ENCODE measurements around the gene HAGH. TPM values are rescaled to one million over a fixed set of nuclear protein-coding genes. Genes with fewer than 3 reads are reported as not detected.

Gene HAGH
- total RNA-seq, 4 donors from 2014 or later: 124 to 245 (median 175) TPM

DNA sequence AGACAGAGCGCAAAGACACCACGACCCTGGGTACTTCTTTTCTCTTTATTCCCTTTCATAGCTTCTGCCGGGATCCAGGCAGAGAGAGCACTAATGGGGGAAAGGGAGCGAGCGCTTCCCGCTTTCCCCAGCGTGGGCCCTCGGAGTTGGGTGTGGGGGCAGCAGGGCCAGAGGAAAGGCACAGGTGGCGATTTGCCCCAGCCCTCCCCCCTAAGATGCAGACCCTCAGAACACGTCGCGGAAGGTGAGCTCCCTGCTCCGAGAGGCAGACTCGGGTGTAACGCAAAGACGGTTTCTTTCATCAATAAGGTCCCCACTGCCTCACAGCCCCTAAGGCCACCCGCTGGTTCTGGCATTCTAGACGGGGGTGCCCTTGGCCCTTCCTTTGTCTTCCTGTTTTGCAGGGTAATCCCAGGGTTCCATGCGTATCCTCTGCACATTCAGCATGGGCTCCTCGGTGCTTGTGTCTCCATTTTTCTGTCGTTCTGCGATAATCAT, 54.7 kb downstream of the HAGH start:
- H3K9me3 ChIP-seq: no peaks in the 10 kb centered on the region
- H3K4me3 ChIP-seq: peak overlapping the region; percentile 71 to 84
- TF ChIP-seq POLR2A (IDR thresholded peaks at IDR 0.05) (no peak), EP300 (IDR thresholded peaks at IDR 0.05) (no peak), POLR2AphosphoS5 (IDR thresholded peaks at IDR 0.05) (no peak)
- TF ChIP-seq, protein P1, sequence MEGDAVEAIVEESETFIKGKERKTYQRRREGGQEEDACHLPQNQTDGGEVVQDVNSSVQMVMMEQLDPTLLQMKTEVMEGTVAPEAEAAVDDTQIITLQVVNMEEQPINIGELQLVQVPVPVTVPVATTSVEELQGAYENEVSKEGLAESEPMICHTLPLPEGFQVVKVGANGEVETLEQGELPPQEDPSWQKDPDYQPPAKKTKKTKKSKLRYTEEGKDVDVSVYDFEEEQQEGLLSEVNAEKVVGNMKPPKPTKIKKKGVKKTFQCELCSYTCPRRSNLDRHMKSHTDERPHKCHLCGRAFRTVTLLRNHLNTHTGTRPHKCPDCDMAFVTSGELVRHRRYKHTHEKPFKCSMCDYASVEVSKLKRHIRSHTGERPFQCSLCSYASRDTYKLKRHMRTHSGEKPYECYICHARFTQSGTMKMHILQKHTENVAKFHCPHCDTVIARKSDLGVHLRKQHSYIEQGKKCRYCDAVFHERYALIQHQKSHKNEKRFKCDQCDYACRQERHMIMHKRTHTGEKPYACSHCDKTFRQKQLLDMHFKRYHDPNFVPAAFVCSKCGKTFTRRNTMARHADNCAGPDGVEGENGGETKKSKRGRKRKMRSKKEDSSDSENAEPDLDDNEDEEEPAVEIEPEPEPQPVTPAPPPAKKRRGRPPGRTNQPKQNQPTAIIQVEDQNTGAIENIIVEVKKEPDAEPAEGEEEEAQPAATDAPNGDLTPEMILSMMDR (IDR thresholded peaks at IDR 0.05): no peak
- WGBS, 2 donors (ENCODE audit: low coverage in 1 of 2): 0 to 5% methylated on average over 3 to 4 of the region's 22 CpGs
- H3K4me1 ChIP-seq: peaks cover 0 to 66% (median 27%) of the 10 kb centered on the region in 3 donors
- no peaks in the 10 kb centered on the region for H3K27me3 ChIP-seq
- peak overlapping the region in 3 of 4 donors; percentile 96 to 99 (median 98) for H3K27ac ChIP-seq
- no peak for ATAC-seq
- H3K36me3 ChIP-seq: peaks cover 0 to 53% of the 10 kb centered on the region in 2 donors

DNA sequence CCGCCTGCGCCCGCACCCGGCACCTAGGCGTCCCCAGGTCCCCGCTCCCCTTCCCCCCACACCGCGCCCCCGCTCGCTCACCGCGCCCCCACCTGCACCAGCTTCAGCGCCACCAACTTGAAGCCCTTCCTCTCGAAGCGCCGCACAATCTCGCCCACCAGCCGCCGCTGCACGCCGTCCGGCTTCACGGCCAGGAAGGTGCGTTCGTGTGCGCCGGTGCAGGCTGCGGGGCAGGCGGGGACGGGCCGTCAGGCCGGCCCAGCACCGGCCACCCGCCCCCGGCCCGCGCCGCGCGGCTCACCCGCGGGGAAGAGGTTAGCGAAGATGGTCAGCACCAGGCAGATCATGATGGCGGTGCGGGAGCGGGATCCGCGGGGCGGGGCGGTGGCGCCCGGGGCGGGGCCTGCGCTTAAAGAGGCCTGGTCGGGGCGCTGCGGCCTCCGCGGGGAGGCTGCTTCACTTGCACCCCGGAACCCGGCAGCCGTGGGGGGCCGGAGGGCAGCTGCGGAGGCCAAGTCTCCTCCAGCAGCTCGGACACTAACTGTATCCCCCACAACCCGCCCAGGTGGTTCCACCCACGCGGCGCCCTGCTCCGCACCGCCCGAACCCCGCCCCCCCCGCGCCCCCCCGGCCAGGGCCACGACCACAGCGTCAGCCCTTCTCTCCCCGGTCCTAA, 55.3 kb downstream of the HAGH start, which contains the start of gene NME3:
Gene NME3, minus strand, starts transcription at position 356 of the 676 bp plus-strand sequence. Its CDS starts 9 bp downstream, at position 347.
- peaks cover 0 to 53% of the 10 kb centered on the region in 2 donors for H3K36me3 ChIP-seq
- peak within 1 kb of the TSS; percentile 52 to 99 (median 97) for H3K27ac ChIP-seq
- H3K4me1 ChIP-seq: peaks cover 0 to 66% (median 27%) of the 10 kb centered on the region in 3 donors
- ATAC-seq: peak; percentile 68
- no peaks in the 10 kb centered on the region for H3K27me3 ChIP-seq
- peak; percentile 29 for TF ChIP-seq POLR2AphosphoS5 (IDR thresholded peaks at IDR 0.05)
- TF ChIP-seq, protein P1 (IDR thresholded peaks at IDR 0.05): peak in 1 of 4 experiments; percentile 23
- TF ChIP-seq POLR2A (IDR thresholded peaks at IDR 0.05): peak; percentile 12
- no peak for TF ChIP-seq EP300 (IDR thresholded peaks at IDR 0.05)
- 0% methylated on average over 5 of the region's 79 CpGs; no CpG with 5 or more reads in 1 of the 2 donors for WGBS, 2 donors (ENCODE audit: low coverage in 1 of 2)
- H3K9me3 ChIP-seq: no peaks in the 10 kb centered on the region
- H3K4me3 ChIP-seq: peak within 1 kb of the TSS; percentile 71 to 84

DNA sequence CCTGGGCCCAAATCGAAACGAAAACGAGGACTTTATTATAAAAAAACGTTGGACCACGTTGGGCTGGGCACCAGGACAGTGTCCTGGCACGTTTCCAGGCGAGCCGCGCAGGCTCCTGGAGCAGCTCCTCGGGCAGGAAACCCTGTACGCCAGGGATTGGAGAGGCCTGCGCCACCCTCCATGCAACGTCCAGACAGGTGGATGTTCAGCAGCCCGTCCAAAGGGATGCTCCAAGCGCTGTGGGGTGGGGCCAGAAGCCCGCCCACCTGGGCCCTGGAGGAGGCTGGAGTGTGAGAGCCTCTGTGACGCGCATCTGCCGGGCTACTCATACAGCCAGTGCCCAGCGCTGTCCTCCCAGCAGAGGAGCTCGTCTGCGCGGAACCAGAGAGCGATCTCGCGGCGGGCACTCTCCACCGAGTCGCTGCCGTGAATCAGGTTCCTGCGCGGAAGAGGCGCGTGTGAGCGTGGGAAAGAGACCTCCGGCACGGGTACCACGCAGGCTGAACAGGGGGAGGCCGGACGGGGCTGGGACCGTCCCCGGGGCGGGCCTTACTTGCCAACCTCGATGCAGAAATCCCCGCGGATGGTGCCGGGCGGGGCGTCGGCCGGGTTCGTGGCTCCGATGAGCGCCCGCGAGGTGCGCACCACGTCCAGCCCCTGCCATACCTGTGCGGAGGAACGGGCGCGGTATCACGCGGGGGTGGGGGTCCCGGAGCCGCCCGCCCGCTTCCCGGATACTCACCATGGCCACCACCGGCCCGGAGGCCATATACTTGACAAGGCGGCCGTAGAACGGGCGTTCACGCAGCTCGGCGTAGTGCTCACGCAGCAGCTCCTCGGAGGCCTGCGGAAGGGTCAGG, 56.1 kb downstream of the HAGH start:
- ATAC-seq: peak; percentile 40
- Histone ChIP-seq H3K27me3 (no peaks in the 10 kb centered on the region), H3K27ac (peak overlapping the region; percentile 52 to 99 (median 97)), H3K4me1 (peaks cover 0 to 60% (median 27%) of the 10 kb centered on the region in 3 donors), H3K4me3 (peak overlapping the region; percentile 71 to 84), H3K9me3 (no peaks in the 10 kb centered on the region), H3K36me3 (peaks cover 0 to 53% of the 10 kb centered on the region in 2 donors)
- peak; percentile 37 for TF ChIP-seq POLR2AphosphoS5 (IDR thresholded peaks at IDR 0.05)
- TF ChIP-seq POLR2A (IDR thresholded peaks at IDR 0.05): peak in 1 of 2 donors; percentile 31
- no peak for TF ChIP-seq EP300 (IDR thresholded peaks at IDR 0.05)
- TF ChIP-seq, protein P1 (IDR thresholded peaks at IDR 0.05): peak in 1 of 4 experiments; percentile 19
- whole genome bisulfite sequencing, 2 donors (ENCODE audit: low coverage in 1 of 2): no CpG with 5 or more reads among the region's 81 CpGs

DNA sequence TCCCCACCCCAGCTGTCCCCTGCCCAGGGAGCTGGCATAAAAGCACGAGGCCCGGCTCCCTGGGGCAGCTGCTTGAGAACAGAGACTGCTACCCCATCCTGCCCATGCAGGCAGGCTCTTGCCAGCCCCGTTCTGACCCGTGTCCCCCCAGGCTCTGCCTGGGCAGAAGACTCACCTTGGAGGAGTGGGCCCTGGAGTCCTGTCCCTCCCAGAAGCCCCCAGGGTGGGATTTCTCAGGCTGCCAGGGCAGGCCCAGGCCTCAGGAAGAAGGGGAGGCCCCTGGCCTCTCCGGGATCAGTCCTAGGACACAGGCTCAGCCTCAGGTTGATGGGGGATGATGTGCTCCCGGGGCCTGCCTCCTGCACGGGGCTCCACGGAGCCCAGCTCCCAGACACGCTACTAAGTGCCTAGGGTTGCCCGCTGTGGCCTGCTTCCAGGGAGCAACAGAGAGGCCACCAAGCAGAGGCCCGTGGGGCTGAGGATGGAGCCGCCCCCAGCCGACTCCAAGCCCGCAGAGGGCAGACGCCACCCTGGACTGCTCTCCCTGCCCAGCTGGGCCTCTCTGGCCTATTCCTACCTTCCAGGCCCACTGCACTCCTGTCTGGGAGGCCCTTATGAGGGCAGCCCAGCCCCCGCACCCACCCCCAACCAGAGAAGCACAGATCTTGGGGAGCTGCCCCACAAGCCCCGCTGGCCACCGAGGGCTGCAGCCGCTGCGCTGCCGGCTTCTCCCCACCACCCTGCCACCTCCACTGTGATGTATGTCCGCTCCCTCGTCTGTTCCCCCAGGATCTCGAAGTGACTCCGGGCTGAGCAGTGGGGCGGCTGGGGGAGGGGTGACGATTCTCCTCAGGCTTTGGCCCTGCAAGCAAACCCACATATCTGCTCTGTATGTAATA, 57.0 kb downstream of the HAGH start:
- peak overlapping the region in 1 of 2 donors; percentile 84 for H3K4me3 ChIP-seq
- H3K36me3 ChIP-seq: peaks cover 0 to 53% of the 10 kb centered on the region in 2 donors

More for the DNA sequence above, 57.0 kb downstream of the HAGH start:
- Histone ChIP-seq H3K27me3 (no peaks in the 10 kb centered on the region), H3K4me1 (peaks cover 0 to 51% (median 23%) of the 10 kb centered on the region in 3 donors), H3K9me3 (no peaks in the 10 kb centered on the region), H3K27ac (peak overlapping the region; percentile 32 to 99 (median 97))
- WGBS, 2 donors (ENCODE audit: low coverage in 1 of 2): no CpG with 5 or more reads among the region's 27 CpGs
- TF ChIP-seq POLR2A (IDR thresholded peaks at IDR 0.05) (no peak), EP300 (IDR thresholded peaks at IDR 0.05) (no peak), POLR2AphosphoS5 (IDR thresholded peaks at IDR 0.05) (no peak)
- TF ChIP-seq, protein P1 (IDR thresholded peaks at IDR 0.05): no peak
- ATAC-seq: no peak
